Glutamatergic neuron (in vitro differentiated cells): ENCODE measurements around the gene DISC1. TPM values are rescaled to one million over a fixed set of nuclear protein-coding genes. Genes with fewer than 3 reads are reported as not detected.

Experiments
- DNase-seq: peaks from one replicate; pipeline ENCODE4 v3.0.0; 2022
- H3K27ac Mint-ChIP-seq: one replicate; pipeline ENCODE4 v1.8.0; 2020; ENCODE audit warnings: mild to moderate bottlenecking, mixed read lengths, inconsistent platforms; ENCODE audit not compliant: unreplicated experiment
- H3K27me3 Mint-ChIP-seq: one replicate; pipeline ENCODE4 v1.8.0; 2020; ENCODE audit warnings: mild to moderate bottlenecking, moderate library complexity, mixed read lengths, inconsistent platforms; ENCODE audit not compliant: unreplicated experiment
- H3K36me3 Mint-ChIP-seq: one replicate; pipeline ENCODE4 v1.8.0; 2020; ENCODE audit warnings: mild to moderate bottlenecking, mixed read lengths, inconsistent platforms; ENCODE audit not compliant: unreplicated experiment
- H3K4me1 Mint-ChIP-seq: one replicate; pipeline ENCODE4 v1.8.0; 2020; ENCODE audit warnings: mild to moderate bottlenecking, low read depth, mixed read lengths, inconsistent platforms; ENCODE audit not compliant: unreplicated experiment
- H3K4me3 Mint-ChIP-seq: one replicate; pipeline ENCODE4 v1.8.0; 2020; ENCODE audit warnings: mild to moderate bottlenecking, mixed read lengths, inconsistent platforms; ENCODE audit not compliant: unreplicated experiment
- H3K9me3 Mint-ChIP-seq: one replicate; pipeline ENCODE4 v1.8.0; 2020; ENCODE audit warnings: mild to moderate bottlenecking, moderate library complexity, mixed read lengths, inconsistent platforms; ENCODE audit not compliant: unreplicated experiment
- total RNA-seq: library from RNA; stranded (reverse); fragmentation: NEBNext Ultra II Directional; extraction: Animal tissue kit (Norgen Biotek cat#: 25700); gene quantifications from one replicate; pipeline ENCODE4 v1.2.1, GENCODE V29; 2021; ENCODE audit not compliant: unreplicated experiment
- TF ChIP-seq, protein P1 (sequence below): fragments of 200-600 bp; sonication (generic); IDR thresholded peaks from one replicate; pipeline ENCODE4 v1.5.0; 2021; ENCODE audit not compliant: partially characterized antibody, unreplicated experiment

The DISC1 gene
- total RNA-seq, 1 donor from 2014 or later, result 9.1 TPM

DNA sequence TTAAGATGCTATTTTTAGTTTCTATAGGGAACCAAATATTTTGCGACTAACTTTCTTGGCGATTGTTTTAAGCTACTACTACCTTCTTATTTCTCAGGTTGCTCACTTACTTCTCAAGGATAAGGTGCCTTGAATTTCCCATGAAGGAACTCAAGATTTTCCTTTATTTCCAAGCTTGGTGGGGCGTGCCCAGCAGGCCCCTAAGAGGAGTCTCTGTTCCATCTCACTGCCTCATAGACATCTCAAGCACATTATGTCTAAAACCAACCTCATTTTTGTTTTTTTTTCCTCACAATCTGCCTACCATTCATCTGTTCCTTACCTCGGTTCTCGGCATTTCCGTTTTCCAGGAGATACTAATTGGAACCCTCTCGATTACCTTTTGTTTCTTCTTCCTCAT, 421.9 kb downstream of the DISC1 start:
- Mint-ChIP-seq H3K36me3 (peaks cover 5% of the 10 kb centered on the region), H3K4me3 (no peak overlapping the region), H3K27ac (no peak overlapping the region)

GRCh38 chr1:232049335-232049734, 422.7 kb downstream of the DISC1 start:
- H3K4me3 Mint-ChIP-seq, result no peak overlapping the region
- H3K27me3 Mint-ChIP-seq, result no peaks in the 10 kb centered on the region
- peaks cover 2% of the 10 kb centered on the region for H3K9me3 Mint-ChIP-seq
- peaks cover 18% of the 10 kb centered on the region for H3K4me1 Mint-ChIP-seq
- DNase-seq, result no peak
- TF ChIP-seq, protein P1, sequence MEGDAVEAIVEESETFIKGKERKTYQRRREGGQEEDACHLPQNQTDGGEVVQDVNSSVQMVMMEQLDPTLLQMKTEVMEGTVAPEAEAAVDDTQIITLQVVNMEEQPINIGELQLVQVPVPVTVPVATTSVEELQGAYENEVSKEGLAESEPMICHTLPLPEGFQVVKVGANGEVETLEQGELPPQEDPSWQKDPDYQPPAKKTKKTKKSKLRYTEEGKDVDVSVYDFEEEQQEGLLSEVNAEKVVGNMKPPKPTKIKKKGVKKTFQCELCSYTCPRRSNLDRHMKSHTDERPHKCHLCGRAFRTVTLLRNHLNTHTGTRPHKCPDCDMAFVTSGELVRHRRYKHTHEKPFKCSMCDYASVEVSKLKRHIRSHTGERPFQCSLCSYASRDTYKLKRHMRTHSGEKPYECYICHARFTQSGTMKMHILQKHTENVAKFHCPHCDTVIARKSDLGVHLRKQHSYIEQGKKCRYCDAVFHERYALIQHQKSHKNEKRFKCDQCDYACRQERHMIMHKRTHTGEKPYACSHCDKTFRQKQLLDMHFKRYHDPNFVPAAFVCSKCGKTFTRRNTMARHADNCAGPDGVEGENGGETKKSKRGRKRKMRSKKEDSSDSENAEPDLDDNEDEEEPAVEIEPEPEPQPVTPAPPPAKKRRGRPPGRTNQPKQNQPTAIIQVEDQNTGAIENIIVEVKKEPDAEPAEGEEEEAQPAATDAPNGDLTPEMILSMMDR, result no peak
- H3K36me3 Mint-ChIP-seq, result peaks cover 5% of the 10 kb centered on the region
- H3K27ac Mint-ChIP-seq, result no peak overlapping the region

More for the DNA sequence above, 421.9 kb downstream of the DISC1 start:
- Mint-ChIP-seq H3K4me1 (peaks cover 23% of the 10 kb centered on the region), H3K27me3 (no peaks in the 10 kb centered on the region), H3K9me3 (peaks cover 2% of the 10 kb centered on the region)
- no peak for DNase-seq
- TF ChIP-seq, protein P1, result no peak

GRCh38 chr1:232057217-232057895, 430.8 kb downstream of the DISC1 start:
- H3K36me3 Mint-ChIP-seq, result no peaks in the 10 kb centered on the region
- H3K27me3 Mint-ChIP-seq, result peaks cover 13% of the 10 kb centered on the region
- H3K27ac Mint-ChIP-seq, result peak overlapping the region; percentile 88
- peak; percentile 44 for DNase-seq
- peaks cover 40% of the 10 kb centered on the region for H3K4me1 Mint-ChIP-seq
- TF ChIP-seq, protein P1, result no peak
- H3K4me3 Mint-ChIP-seq, result peak overlapping the region; percentile 25
- H3K9me3 Mint-ChIP-seq, result peaks cover 11% of the 10 kb centered on the region

- H3K4me3 Mint-ChIP-seq, result no peak overlapping the region
- TF ChIP-seq, protein P1, result no peak
- peaks cover 40% of the 10 kb centered on the region for H3K4me1 Mint-ChIP-seq
- H3K36me3 Mint-ChIP-seq, result no peaks in the 10 kb centered on the region
- peak overlapping the region; percentile 88 for H3K27ac Mint-ChIP-seq
- H3K27me3 Mint-ChIP-seq, result peaks cover 13% of the 10 kb centered on the region
- no peak for DNase-seq
- H3K9me3 Mint-ChIP-seq, result peaks cover 11% of the 10 kb centered on the region
These were observed 431.3 kb downstream of the DISC1 start for GRCh38 chr1:232057896-232058274.

DNA sequence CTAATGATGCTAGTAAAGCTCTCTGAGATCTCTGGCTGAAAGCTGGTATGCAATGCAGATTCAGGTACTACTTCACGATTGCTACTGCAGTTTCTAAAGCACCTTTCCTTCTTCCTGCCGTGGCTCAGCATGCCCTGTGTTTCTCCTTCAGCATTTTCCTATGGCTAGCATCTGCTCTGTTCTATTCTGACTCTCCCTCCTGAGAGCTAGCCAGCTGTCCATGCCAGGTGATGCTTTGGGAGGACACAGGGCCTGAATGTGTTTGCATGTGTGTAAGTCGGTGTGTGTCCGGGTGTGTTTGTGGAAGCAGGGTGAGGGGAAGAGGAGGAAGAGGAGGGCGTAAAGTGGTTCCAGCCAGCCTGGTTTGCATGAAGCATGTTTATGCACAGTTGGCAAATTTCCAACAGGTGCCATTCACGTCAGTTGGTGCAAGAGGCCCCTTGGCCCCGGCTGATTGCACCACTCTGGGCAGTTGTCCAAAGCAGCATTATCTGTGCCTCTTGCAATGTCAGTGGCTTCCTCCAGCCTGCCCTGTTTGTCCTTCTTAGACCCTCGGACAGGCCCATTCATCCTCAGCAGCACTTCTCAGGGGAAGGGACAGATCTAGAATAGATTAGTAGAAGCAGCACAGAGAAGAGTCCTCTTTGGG, 433.3 kb downstream of the DISC1 start:
- Mint-ChIP-seq H3K9me3 (peaks cover 11% of the 10 kb centered on the region), H3K4me1 (peaks cover 40% of the 10 kb centered on the region), H3K4me3 (peak overlapping the region; percentile 68), H3K36me3 (no peaks in the 10 kb centered on the region), H3K27me3 (peaks cover 13% of the 10 kb centered on the region), H3K27ac (peak overlapping the region; percentile 88)
- TF ChIP-seq, protein P1, result no peak
- peak; percentile 17 for DNase-seq
